ENCODE results near the gene PCYOX1L.

PCYOX1L gene

DNA sequence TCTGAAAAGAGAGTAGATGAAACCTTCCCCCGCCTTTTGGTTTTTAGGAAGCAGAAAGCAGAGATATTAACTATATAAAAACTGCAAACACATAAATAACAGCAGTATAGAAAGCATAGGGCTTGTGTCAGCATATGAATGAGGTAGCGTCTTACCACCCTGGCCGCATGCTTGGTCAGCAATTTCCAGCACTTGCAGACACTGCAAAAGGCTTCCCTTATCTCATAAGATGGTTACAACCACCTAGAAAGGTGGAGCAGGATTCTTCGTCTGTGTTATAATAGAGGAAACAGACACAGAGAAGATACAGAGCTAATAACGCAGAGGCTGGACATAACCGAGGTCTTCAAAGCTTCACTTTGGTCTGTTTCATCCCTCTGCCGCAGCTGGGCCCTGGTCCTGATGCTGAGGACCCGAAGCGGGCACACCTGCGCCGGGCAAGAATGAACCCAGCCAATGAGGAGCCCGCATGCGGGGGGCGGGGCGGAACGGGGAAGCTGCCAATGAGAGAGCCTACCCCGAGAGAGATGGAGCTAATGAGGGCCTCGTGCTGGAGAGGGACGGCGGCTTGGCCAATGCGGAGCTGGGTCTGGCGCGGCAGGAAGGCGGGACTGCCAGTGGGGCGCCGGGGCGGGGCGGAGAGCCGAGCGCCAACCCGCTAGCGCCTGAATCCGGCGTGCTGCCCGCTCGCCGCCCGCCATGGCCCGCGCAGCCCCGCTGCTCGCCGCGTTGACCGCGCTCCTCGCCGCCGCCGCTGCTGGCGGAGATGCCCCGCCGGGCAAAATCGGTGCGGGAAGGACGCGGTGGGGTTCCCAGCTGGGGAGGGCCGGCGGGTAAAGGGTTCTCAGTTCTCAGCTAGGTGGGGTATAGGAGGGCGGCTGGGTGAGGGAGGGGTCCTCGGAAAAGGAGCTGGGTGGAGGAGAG is at the start of gene PCYOX1L:
Gene PCYOX1L (plus strand): TSS at position 677 of the 924 bp plus-strand sequence. CDS start 23 bp downstream, at position 700.
- peak within 1 kb of the TSS; percentile 80 for H3K4me3 ChIP-seq (ENCODE audit: low read depth, low read length)
- TF ChIP-seq, protein P1, sequence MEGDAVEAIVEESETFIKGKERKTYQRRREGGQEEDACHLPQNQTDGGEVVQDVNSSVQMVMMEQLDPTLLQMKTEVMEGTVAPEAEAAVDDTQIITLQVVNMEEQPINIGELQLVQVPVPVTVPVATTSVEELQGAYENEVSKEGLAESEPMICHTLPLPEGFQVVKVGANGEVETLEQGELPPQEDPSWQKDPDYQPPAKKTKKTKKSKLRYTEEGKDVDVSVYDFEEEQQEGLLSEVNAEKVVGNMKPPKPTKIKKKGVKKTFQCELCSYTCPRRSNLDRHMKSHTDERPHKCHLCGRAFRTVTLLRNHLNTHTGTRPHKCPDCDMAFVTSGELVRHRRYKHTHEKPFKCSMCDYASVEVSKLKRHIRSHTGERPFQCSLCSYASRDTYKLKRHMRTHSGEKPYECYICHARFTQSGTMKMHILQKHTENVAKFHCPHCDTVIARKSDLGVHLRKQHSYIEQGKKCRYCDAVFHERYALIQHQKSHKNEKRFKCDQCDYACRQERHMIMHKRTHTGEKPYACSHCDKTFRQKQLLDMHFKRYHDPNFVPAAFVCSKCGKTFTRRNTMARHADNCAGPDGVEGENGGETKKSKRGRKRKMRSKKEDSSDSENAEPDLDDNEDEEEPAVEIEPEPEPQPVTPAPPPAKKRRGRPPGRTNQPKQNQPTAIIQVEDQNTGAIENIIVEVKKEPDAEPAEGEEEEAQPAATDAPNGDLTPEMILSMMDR (IDR thresholded peaks at IDR 0.05; ENCODE audit: low read depth, low read length), result no peak

GRCh38 chr5:149309354-149309753 is 48.5 kb upstream of the PCYOX1L start:
- no peak overlapping the region for H3K4me3 ChIP-seq (ENCODE audit: low read depth, low read length)

DNA sequence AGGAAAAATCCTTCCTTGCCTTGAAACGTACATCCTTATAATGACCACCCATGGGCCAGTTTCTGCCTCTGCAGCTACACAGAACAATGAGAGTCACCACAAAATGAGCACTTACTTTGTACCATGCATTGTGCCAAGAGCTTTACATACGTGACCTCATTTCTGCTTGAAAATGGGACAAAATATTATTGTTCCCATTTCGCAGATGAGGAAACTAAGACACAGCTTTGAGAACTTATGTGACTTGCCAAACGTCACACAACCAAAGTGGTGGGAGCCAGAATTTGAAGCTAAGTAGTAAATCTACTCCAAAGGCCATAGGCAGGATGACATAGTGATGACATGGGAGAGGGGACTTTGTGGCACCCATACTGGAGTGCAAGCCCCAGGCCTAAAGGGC is 47.4 kb upstream of the PCYOX1L start:
- H3K4me3 ChIP-seq (ENCODE audit: low read depth, low read length), result no peak overlapping the region
- TF ChIP-seq, protein P1 (IDR thresholded peaks at IDR 0.05; ENCODE audit: low read depth, low read length), result no peak

More at GRCh38 chr5:149309354-149309753, 48.5 kb upstream of the PCYOX1L start:
- TF ChIP-seq, protein P1 (IDR thresholded peaks at IDR 0.05; ENCODE audit: low read depth, low read length), result no peak

DNA sequence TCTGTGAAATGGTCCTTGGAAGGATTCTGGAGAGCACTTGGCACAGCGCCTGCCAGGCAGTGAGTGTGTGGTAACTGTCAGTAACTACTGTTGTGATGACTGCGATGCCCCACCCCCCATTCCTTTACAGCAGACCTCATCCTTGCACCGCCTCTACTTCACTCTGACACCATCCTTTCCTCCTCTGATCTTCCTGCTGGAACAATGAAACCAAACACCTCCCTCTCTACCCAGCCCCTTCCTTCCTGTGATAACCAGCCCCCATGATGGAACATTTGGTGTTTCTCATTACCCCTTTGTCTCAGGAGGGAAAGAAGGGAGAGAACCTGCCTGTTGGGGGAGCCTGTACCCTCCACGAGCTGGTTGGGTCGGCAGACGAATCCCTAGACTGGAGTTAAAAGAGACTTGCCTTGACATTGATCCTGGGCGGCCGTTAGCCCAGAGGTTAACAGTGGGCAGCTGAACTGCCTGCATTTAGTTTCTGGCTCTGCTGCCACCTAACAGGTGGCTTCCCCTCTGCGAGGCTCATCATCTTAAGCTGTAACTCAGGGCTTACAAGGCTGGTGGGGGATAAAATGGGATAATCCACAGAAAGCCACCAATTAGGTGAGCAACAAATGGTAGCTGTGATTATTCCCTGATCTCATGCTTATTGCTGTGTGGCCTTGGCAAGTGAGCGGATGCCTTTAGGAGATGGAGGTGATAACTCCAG is 46.7 kb upstream of the PCYOX1L start:
- TF ChIP-seq, protein P1 (IDR thresholded peaks at IDR 0.05; ENCODE audit: low read depth, low read length), result no peak

GRCh38 chr5:149313151-149313841 is 44.5 kb upstream of the PCYOX1L start:
- TF ChIP-seq, protein P1 (IDR thresholded peaks at IDR 0.05; ENCODE audit: low read depth, low read length), result no peak
- no peak overlapping the region for H3K4me3 ChIP-seq (ENCODE audit: low read depth, low read length)

More for the DNA sequence above, 46.7 kb upstream of the PCYOX1L start:
- no peak overlapping the region for H3K4me3 ChIP-seq (ENCODE audit: low read depth, low read length)

GRCh38 chr5:149314571-149315111 is 43.2 kb upstream of the PCYOX1L start:
- H3K4me3 ChIP-seq (ENCODE audit: low read depth, low read length), result no peak overlapping the region
- TF ChIP-seq, protein P1 (IDR thresholded peaks at IDR 0.05; ENCODE audit: low read depth, low read length), result no peak
